AG09319 (cell line): ENCODE results near the gene OLIG1.

Source experiments
- DNase-seq: peaks from one replicate; pipeline ENCODE4 v3.0.0-alpha.2; 2010; ENCODE audit warnings: low read depth; ENCODE audit errors: extremely low read depth
- CTCF ChIP-seq: IDR thresholded peaks from 2 replicates; pipeline ENCODE4 v1.5.1; 2011; ENCODE audit warnings: low read depth, mild to moderate bottlenecking, inconsistent platforms, low read length, moderate library complexity

The OLIG1 gene

GRCh38 chr21:33112681-33113080, 42.7 kb downstream of the OLIG1 start:
- DNase-seq, result no peak
- no peak for TF ChIP-seq CTCF

GRCh38 chr21:33113131-33113530, 43.2 kb downstream of the OLIG1 start:
- TF ChIP-seq CTCF, result no peak
- no peak for DNase-seq

GRCh38 chr21:33114276-33114675, 44.3 kb downstream of the OLIG1 start:
- DNase-seq, result no peak
- TF ChIP-seq CTCF, result no peak

- DNase-seq, result no peak
- no peak for TF ChIP-seq CTCF
These were observed 45.9 kb downstream of the OLIG1 start for GRCh38 chr21:33115631-33116510.

GRCh38 chr21:33116676-33117075, 46.7 kb downstream of the OLIG1 start:
- no peak for DNase-seq
- no peak for TF ChIP-seq CTCF

DNA sequence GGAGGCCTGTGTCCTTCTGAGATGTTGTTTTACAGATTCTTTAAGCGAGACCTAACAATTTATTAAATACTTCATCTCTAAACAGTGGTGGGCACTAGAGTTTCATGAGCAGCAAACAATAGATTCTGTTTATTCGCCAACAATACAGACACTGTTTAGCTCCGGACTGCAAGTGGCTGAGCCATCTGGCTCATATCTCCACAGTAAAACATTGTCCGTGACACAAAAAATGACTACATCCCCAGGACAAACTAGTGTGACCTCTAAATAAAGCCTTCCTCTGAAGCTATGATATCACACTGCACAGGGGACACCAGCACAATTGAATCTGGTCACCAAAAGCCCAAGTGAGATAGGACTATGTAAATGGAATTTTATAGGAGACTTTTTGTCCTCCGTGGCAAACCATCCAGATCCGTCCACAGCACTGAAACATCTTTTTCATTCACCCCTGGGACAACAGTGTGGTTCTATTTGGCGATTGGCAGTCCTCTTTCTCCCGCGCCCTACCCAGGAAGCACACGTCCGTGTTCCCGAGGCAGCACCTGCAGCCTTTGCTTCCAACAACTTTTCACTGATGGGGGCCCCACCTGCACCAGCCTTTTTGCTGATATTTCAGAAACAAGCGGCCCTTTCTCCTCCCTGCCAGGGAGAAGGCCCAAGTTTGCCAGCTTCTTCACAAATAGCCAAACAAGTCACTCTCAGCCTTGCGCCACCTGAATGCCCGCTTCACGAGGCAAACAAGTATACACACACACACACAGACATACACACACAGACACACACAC, 47.4 kb downstream of the OLIG1 start:
- no peak for DNase-seq
- no peak for TF ChIP-seq CTCF
